Activated CD4-positive, alpha-beta T cell treated with anti-CD3 and anti-CD28 coated beads, Interleukin-10, Interleukin-2, amounts not matched to agents 100 ng/mL and 50 ng/mL, durations not matched to agents 16 hours and 8 hours (primary cell): ENCODE results near the gene BLCAP.

Source experiments
- DNase-seq: peaks from one replicate; pipeline ENCODE4 v3.0.0-alpha.2; 2020

The BLCAP gene

DNA sequence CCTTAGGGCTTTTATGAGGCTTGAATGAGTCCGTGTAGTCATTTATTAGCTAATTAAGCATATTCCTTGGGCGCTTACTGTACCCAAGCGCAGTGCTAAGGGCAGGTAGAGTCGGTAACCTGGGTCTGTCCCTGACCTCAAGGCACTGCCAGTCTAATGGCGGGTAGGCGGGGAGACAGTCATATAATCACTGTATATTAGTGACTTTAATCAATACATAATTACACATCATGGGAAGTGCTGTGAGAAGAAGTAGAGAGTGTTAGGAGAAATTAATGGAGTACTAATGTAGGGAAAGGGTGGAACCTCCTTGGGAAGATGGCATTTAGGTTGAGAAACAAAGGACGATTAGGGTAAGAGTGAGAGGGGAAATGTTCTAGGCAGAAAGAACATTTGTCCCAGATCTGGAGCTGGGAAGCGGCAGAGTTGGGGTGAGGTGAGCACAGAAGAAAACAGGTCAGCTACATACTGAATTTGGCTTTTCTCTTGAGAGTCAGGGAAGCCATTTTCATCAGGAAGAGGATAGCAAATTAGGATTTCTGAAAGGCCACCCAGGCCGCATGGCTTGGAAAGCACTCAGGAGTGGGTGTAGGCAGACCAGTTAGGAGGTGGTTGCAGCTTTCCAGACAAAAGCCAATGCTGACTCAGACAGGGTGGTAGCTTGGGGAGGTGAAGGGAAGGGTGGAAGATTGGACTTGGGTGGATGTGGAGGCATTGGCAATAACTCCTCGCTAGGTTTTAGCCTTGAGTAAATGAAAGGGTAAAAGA lies 954 bp upstream of the BLCAP start:
- DNase-seq = no peak

DNA sequence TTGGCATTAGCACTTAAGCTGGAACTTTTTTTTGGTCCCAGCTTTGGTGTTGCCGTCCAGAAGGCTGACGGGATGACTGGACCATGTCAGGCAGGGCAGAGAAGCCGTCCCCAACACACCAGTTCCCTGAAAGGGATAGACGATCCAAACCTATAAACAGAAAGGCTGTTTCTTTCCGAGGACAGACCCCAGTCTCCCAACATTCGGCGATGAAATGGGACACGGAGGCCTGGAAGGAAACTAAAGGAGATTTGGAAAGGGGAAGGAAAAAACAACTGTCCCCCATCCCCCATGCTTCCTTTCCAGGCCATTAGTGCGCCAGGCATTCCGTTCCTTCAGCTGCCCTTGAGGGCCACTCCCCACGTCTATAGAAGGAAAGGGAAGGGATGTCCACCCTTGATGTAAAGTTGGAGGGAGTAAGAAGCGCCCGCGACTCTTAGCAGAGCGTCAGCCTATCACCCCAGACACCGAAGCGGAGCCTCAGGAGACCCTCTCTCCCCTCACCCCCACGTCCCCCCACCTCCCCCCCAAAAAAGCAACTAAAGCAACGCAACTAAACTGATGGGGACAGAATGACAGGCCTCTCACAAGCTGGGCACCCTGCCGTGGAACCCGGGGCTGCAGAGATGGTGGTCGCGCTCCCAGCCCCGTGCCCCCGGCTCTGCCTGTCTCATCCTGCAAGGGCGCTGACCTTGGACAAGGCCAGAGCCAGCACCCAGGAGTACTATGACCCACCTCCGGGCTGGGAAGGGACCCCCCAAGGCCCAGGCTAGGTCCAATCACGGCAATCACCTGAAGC lies 638 bp downstream of the BLCAP start:
- no peak for DNase-seq

DNA sequence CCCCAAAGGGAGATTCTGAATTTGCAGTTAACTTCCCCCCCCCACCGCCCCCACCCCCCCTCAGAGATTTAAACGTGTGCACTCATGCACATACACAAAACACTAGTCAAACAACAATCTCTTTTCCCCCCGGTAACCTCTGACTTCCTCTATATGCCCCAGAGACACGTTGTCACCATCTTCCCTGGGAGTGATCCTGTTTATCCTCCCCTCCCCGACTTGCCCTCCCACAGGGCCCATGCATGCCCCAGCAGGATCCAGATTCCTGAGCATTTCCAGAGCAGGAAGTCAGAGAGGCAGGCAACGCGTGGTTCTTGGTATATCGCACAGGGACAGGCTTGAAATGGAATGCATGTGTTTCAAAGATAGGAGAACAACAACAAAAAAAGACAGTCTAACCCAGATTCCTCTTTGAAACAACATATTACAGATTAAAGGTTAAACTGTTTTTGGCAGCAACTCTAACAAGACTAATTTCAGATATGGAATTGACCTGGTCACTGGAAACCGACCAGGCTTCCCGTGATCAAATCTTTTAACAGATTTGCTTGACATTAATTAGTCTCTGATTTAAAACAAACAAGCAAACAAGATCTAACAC lies 1.3 kb downstream of the BLCAP start:
- DNase-seq = no peak

- no peak for DNase-seq
Measured at GRCh38 chr20:37525810-37526209, 1.9 kb downstream of the BLCAP start.

- DNase-seq = peak; percentile 61
Measured at GRCh38 chr20:37524859-37525708, 2.6 kb downstream of the BLCAP start.

- no peak for DNase-seq
Measured at GRCh38 chr20:37523911-37524700, 3.6 kb downstream of the BLCAP start.

- DNase-seq = no peak
Measured at GRCh38 chr20:37523012-37523391, 4.7 kb downstream of the BLCAP start.

DNA sequence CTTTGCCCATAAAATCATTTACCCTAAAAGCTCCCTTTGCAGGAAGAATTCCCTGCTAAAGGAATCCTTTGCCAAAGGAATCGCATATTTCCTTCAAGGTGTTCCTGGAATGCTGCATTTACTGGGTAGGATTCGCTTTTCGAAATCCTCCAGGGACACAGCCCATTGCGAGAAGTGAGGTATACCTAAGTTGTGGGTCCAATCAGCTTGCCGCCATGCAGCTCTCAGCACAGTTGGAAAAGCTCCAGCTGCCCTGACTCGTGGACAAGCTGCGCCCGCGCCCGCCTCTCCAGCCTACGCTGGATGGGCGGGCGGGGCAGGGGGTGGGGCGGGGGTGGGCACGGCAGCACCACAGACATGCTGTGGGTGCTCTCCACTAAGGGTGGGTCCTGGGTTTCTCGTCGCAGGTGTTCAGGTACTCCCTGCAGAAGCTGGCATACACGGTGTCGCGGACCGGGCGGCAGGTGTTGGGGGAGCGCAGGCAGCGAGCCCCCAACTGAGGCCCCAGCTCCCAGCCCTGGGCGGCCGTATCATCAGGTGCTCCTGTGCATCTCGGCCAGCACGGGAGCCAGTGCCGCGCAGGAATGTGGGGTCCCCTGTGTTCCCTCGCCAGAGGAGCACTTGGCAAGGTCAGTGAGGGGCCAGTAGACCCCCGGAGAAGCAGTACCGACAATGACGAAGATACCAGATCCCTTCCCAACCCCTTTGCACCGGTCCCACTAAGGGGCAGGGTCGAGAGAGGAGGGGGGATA lies 5.2 kb downstream of the BLCAP start:
- DNase-seq = no peak

DNA sequence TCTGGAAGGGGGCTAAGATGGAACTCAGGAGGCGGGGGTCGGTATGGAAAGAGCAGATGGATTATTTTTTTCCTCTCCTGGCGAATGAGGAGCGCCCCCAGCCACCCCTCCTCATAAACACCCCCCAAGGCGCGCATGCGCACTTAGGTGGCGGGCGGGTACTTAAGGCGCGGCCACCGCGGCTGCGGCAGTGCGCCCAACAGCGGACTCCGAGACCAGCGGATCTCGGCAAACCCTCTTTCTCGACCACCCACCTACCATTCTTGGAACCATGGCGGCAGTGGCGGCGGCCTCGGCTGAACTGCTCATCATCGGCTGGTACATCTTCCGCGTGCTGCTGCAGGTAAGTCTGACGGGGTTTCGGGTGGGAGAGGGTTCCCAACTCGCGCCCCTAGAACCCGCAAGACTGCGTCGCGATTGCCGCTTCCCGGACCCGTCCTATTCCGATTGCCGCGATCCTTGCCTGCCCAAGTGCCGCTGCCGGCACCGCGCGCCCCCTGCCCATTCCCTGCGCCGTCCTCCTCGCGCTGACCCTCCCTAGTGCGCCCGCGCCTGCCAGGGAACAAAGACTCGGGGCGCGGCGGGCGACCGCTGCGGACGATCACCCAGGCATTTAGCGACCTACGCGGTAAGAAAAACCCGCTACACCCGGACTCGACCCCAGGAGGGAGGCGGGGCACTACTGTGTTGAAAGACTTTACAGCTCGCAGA lies 6.5 kb downstream of the BLCAP start, which contains the start of gene NNAT:
Gene NNAT (plus strand): TSS at position 190 of the 711 bp plus-strand sequence. CDS start 82 bp downstream, at position 272.
- DNase-seq = no peak

DNA sequence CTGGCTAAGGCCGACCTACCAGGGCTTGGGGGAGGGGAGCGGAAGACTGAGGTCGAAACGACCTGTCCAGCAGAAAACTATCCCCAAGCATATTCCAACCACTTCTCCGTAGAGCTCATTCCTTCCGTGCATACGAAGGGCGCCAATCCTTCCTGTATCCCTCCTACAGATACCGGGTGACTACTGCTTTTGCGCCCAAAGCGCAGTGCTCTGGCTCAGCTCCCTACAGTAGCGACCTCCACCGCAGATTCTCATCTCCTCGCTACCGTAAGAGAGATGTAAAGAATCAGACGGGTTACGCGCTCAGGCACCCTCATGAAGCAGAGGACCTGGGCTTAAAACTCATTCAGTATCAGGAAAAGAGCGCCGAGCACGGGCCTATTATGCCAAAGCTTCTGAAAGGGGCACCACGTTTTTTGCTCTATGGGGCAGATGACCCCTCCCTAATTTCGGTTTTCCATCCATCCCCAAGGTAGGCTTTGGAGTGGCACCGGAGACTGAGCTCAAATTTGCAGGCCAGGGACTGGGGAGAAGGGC lies 7.2 kb downstream of the BLCAP start:
- DNase-seq = no peak

DNA sequence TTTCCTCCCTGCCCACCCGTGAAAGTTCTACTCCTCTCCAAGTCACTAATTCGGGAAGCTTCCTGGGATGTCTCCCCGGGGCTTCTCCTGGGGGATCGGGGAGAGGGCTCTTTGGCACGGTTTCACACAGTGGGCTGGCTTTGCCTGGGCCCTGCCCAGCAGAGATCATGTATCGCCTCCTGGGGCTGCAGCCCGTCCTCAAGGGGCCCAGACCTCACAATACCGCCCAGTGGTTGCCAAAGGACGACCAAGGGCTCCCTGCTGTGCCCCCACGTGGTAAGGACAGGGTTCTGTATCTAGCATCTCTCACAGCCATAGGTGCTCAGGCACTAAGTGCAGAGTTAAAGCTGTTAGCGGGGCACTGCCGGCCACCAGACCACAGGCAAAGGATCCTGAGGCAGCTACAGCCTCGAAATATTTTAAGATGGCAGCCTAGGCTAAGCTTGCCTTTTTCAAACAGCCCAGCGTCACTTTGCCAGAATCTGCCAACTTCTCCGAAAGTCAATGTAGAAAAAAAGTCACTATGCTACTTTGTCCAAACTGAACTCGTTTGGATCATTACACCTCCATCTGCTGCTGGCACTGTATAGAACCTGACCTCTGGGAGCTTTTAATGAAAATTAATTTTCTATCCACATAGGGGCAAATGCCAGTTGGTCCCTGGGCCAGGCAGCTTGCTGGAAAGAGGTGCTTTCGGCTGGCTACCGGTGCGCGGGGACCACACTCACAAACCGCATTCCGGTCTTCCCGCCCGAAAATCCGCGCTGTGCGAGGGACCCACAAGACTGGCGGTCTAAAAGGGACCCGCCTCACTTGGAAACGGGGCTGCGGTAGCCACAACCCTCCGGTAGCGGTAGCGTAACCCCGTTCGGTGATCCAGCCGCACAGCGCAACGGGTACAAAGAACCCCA lies 7.9 kb downstream of the BLCAP start:
- DNase-seq = no peak

DNA sequence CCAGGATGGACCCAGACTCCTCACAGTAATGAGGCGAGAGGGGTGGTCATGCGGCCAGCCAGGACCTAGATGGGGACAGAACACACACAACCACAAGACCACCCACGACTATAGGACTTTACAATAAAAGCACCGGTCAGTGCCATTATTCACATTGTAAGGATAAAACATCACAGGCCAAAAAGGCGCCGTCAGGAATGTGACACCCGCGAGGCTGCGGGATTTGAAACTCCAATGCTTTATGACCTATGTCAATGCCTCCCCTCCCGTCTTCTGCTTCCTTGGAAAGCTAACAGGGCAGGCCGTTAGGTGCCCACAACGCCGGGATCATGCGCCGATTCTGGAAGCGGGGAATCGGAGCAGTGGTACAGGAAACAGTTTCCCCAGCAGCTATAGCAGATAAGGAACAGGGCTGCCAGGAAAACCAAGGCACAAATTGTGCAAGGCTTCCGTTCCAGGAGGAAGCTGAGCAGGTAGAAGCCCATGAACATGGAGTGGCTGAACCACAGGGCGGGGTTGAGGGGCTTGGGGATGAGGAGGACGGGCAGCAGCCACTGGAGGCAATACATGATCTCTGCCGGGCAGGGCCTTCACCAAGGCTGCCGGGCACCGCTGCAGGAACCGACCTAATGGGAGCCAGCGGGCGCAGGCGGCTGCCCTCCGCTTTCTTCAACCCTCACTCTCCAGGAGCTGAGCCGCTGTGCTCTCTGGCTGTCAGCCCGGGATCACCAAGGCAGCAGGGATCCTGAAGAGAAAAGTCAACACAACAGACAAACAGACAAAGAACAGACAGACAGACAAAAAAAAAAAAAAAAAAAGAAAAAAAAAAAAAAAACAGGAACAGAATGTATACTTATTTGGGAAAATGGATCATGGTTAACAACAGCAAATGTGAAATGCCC lies 8.8 kb downstream of the BLCAP start:
- no peak for DNase-seq

DNA sequence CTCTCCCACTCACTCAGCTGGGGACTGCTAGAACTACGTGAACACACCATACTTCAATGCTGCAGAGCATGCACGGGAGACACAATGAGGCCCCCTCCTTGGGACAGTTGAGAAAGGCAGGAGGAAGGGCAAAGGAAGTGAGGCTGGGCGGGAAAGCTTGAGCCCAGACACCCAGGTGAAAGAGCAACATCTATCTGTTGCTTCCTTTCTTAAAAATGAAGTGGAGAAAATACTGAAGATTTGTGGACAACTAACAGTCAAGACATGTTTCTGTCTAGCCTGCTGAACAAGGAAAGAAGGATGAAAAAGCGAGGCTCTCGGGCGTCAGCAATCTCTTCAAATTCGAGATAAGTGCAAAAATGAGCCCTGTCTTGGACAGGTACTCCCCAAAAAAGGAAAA lies 9.6 kb downstream of the BLCAP start:
- no peak for DNase-seq

DNA sequence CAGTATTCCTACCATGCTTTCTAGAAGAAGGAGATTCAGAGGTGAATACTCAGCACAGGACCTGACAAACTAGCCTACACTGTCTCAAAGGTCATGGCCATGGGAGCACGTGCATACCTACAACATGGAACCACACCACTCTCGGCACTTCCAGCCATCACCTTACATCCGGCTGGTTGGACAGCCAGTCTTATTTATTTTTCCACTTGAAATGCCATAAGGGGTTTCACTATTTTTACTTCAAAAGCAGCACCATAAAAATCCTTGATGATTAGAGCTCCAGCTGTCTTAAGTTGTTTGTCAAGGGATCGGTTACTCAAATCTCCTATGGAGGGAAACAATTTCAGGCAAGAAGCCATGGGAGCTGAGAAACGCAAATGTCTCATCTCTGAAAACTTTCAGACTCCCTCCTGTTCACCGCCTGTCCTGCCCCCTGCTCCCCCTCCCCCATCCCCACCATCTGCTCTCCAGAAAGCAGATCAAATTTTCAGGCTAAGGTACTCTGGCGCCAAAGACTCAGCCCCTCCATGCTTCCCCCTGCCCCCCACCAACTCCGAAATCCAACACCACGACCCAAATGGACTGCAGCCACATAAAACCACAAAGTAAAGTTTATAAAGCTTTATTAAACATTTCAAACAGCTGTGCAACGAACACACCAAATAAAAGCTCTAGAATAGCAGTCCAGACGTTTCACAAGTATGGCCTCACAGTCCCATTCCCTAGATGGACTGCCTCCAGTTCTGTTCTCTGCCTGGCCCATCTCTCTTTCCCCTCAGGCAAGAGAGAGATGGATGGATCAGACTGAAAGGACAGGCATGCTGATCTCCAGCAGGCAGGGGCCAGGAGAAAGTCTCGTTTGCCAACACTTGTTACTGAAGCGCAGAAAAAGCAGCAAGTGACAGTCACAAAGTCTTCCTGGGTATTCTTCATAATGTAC lies 10.6 kb downstream of the BLCAP start:
- DNase-seq = no peak

GRCh38 chr20:37515876-37516275 lies 11.8 kb downstream of the BLCAP start:
- no peak for DNase-seq

- DNase-seq = no peak
Measured at GRCh38 chr20:37513779-37514359, 13.8 kb downstream of the BLCAP start.
